Measurements from ENCODE around the gene LETM1. TPM values are rescaled to one million over a fixed set of nuclear protein-coding genes. Genes with fewer than 3 reads are reported as not detected.

LETM1 gene
- total and polyA plus RNA-seq, 2 of the 13 experiments (the other 11 are each of a cell fraction or from before 2014, with no cell fraction given) = 9.7 to 41.6 TPM

GRCh38 chr4:1856071-1856942, at the start of gene LETM1 (continued):
- TF ChIP-seq ZNF318 (CRISPR knock-in tag; IDR thresholded peaks at IDR 0.05) (no peak), ZNF414 (CRISPR knock-in tag; IDR thresholded peaks at IDR 0.05) (peak; percentile 82), ZNF460 (CRISPR knock-in tag; IDR thresholded peaks at IDR 0.05; ENCODE audit: borderline replicate concordance) (peak; percentile 49; the same call in 1 of the 2 replicates), SRY (CRISPR knock-in tag; IDR thresholded peaks at IDR 0.05) (peak; percentile 35), ATF7 (IDR thresholded peaks at IDR 0.05) (no peak), ATF7 (CRISPR knock-in tag; IDR thresholded peaks at IDR 0.05) (no peak), ZNF383 (CRISPR knock-in tag; IDR thresholded peaks at IDR 0.05; ENCODE audit: borderline replicate concordance) (no peak), ZNF280D (CRISPR knock-in tag; IDR thresholded peaks at IDR 0.05) (no peak), ZNF143 (CRISPR knock-in tag; IDR thresholded peaks at IDR 0.05) (peak; percentile 95), FOXK2 (IDR thresholded peaks at IDR 0.05) (no peak), ZNF652 (CRISPR knock-in tag; IDR thresholded peaks at IDR 0.05; ENCODE audit: borderline replicate concordance, low read depth) (no peak), POLR2AphosphoS2 (IDR thresholded peaks at IDR 0.05; ENCODE audit: low read depth, low read length) (no peak), ZFYVE20 (CRISPR knock-in tag; IDR thresholded peaks at IDR 0.05; ENCODE audit: borderline replicate concordance, low read depth) (no peak), KDM4B (CRISPR knock-in tag; IDR thresholded peaks at IDR 0.05) (no peak), ZNF331 (CRISPR knock-in tag; IDR thresholded peaks at IDR 0.05) (0 out of 2 replicates have a peak, but pooled peaks have one; percentile 28), MEIS2 (CRISPR knock-in tag; IDR thresholded peaks at IDR 0.05) (peak; percentile 11; the same call in 1 of the 2 replicates), NAIF1 (CRISPR knock-in tag; IDR thresholded peaks at IDR 0.05; ENCODE audit: borderline replicate concordance) (no peak; the same call in 1 of the 2 replicates), HOXD1 (CRISPR knock-in tag; IDR thresholded peaks at IDR 0.05) (peak; percentile 78; the same call in 1 of the 2 replicates)
